ENCODE results near the gene OPCML.
A peak's percentile ranks its signal among the peaks of the same experiment; 100 is the strongest.

The OPCML gene

GRCh38 chr11:132898676-132899075, 633.6 kb downstream of the OPCML start:
- DNase-seq (ENCODE audit: low read depth, low spot score), result no peak

DNA sequence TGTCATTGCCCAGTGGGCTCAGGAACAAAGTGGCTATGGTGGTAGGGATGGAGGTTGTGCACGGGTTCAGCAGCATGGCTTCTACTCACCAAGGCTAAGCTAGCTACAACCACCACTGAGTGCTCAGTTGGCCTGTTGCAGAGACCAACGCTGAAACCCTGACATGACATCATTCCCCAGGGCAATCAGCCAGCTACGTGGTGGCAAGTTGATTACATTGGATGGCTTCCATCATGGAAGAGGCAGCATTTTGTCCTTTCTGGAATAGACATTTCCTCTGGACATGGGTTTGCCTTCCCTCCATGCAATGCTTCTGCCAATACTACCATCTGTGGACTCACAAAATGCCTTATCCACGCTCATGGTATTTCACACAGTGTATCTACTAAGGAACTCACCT, 634.3 kb downstream of the OPCML start:
- DNase-seq (ENCODE audit: low read depth, low spot score), result no peak

DNA sequence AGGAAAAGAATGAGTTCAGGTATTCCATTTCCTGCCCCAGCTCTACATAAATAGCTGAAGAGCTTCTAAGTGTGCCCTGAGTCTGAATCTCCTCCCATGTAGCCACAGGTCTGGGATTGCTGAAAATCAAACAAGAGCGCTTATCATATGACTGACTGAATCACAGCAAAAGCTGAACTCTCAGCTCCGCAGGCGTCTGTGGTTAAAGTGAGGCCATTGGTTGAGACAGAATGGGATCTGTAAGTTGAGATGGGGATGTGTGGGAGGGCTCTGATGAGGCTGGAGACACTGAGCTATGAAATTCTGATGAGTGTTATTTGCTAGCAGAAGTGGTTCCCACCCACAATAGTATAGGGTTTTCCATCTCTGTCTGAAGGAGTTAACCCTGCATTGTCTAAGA, 637.0 kb downstream of the OPCML start:
- no peak for DNase-seq (ENCODE audit: low read depth, low spot score)

- DNase-seq (ENCODE audit: low read depth, low spot score), result no peak
Measured at GRCh38 chr11:132894606-132895005, 637.7 kb downstream of the OPCML start.

- no peak for DNase-seq (ENCODE audit: low read depth, low spot score)
Measured at GRCh38 chr11:132892876-132893275, 639.4 kb downstream of the OPCML start.

GRCh38 chr11:132888226-132888625, 644.1 kb downstream of the OPCML start:
- no peak for DNase-seq (ENCODE audit: low read depth, low spot score)

DNA sequence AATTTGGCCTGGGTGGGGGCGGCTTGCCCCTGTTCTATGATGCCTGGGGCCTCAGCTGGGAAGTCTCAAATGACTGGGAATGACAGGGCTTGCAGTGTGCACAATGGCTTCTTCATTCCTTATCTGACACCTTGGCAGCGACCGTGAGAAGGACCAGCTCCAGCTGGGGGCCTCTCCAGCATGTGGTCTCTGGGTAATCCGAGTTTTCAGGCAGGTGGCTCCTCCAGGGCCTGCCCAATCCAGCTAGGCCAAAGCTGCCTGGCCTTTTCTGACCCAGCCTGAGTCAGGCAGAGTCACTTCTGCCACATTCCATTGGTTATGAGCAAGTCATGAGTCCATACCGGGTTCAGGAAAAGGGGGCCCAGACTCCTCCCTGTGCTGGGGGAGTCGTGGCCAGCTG, 646.0 kb downstream of the OPCML start:
- no peak for DNase-seq (ENCODE audit: low read depth, low spot score)

DNA sequence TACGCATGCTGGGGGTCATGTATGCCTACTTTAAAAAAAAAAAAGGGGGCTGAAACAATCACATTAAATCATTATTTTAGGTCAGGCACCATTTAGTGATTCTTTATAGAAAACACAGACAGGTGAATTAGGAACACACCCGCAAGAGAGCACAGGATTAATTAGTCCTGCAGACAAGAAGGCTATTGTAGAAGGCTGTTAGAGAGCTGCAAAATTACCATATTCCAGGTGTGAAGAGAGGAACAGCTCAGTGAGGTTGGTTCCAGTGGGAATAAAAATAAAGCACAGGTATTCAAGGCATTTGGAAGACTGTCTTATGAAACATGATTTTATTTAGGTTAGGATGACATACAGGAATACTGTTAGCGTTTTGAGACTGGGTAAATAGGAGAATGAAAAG, 649.1 kb downstream of the OPCML start:
- no peak for DNase-seq (ENCODE audit: low read depth, low spot score)

DNA sequence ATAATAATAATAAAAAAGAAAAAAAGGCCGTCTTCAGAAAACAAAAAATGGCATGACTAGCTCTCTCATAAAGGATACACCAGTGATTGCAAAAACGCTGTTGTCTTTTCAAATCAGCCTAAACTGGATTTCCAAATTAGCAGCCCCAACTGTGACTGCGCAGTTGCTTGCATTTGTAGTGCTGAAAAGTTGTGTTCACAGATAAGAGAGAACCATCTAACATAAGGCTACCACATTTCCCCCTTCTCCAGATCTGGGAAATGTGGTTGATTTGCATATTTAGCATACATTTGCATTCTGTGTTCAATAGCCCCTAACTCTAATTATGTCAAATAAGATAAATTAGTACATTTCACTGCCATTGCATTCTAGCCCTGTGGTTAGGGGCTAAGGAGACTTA, 650.7 kb downstream of the OPCML start:
- no peak for DNase-seq (ENCODE audit: low read depth, low spot score)

DNA sequence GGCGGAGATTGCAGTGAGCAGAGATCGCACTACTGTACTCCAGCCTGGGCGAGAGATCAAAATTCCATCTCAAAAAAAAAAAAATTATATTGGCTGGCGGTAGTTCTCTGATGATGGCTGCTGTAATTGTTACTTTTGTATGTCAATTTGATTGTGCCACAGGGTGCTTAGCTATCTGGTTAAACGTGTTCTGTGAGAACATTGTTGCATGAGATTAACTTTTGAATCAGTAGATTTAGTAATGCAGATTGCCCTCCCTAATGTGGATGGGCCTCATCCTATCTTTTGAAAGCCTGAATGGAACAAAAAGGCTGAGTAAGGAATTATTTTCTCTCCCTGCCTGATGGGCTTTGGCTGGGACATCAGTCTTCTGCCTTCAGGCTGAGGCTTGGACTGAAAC, 654.2 kb downstream of the OPCML start:
- DNase-seq (ENCODE audit: low read depth, low spot score), result no peak

DNA sequence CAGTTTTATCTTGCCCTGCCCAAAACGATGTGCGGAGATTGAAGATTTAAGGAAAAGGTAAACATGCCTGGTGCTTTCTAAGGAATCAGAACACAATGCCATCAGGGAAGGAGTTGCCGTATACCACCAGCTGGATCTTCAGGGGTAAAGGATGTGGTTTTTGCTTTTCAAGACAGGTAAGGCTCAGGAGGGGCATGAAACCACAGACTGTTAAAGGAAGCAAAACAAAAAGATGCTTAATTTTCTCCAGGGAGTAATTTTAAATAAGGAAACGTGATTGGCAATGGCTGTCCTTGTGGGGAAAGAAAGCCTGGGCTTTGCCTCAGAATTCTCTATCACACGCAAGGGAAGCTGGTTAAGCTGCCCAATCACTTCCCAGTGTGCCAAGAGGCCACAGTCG, 655.6 kb downstream of the OPCML start:
- no peak for DNase-seq (ENCODE audit: low read depth, low spot score)

GRCh38 chr11:132876239-132876638, 656.1 kb downstream of the OPCML start:
- DNase-seq (ENCODE audit: low read depth, low spot score), result no peak

GRCh38 chr11:132874638-132875037, 657.7 kb downstream of the OPCML start:
- peak; percentile 8 for DNase-seq (ENCODE audit: low read depth, low spot score)

DNA sequence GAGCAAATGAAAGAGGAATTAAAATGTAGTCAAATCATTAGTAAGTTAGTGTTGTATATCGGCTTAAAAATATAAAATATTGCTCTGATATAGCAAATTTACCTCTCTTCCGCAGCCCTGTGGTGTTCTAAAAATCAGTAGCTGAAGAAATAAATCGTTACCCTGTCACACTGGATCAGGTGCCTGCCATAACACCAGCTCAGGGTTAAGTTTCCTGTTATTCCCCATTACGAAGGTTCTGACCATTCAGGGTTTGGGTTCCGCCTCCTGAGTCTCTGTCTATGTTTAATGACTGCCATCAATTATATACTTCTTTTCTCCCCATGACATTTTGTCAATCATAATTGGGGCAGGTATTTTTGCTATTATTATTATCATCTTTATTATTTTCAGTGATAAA, 658.5 kb downstream of the OPCML start:
- no peak for DNase-seq (ENCODE audit: low read depth, low spot score)

DNA sequence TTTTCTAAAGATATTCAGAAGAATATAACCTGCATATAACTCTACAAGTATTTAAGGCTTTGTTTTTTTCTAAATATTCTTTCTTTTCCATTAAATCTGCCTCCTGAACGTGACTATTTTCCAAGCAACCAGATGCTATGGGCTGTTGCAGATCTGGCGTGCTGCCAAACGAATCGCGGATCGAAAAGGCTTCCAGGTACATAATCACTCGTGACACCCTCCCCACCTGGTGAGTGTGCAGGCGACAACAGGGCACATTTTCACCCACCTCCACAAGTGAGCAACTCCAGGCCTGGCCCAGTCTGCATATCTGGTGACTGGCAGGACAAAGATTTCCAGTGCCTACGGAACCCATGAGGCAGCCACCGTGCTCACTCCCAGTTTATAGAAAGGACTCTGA, 660.1 kb downstream of the OPCML start:
- no peak for DNase-seq (ENCODE audit: low read depth, low spot score)

GRCh38 chr11:132866783-132867545, 665.3 kb downstream of the OPCML start:
- DNase-seq (ENCODE audit: low read depth, low spot score), result no peak

GRCh38 chr11:132865623-132866022, 666.7 kb downstream of the OPCML start:
- no peak for DNase-seq (ENCODE audit: low read depth, low spot score)

- no peak for DNase-seq (ENCODE audit: low read depth, low spot score)
Measured at GRCh38 chr11:132864811-132865576, 667.3 kb downstream of the OPCML start.

- DNase-seq (ENCODE audit: low read depth, low spot score), result no peak
Measured at GRCh38 chr11:132862933-132863332, 669.4 kb downstream of the OPCML start.

DNA sequence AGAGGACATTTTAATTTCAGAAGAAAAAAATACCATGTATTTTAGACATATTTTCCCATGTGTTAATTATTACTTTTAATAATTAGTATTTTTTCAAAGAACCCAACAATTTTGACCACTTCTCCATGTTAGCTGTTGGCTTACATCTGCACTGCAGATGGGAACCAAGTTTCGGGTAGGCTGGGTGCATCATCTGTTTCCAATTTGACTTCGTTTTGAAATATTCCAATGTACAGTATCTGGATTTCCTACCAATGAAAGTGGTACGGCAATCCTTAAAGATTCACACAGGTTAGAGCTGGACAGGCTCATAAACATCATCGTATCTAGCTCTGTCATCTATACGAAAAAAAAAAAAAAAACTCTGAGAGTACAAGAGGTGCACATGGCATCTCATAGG, 670.2 kb downstream of the OPCML start:
- no peak for DNase-seq (ENCODE audit: low read depth, low spot score)

- DNase-seq (ENCODE audit: low read depth, low spot score), result no peak
Measured at GRCh38 chr11:132859306-132859705, 673.0 kb downstream of the OPCML start.

GRCh38 chr11:132858223-132858622, 674.1 kb downstream of the OPCML start:
- no peak for DNase-seq (ENCODE audit: low read depth, low spot score)

- no peak for DNase-seq (ENCODE audit: low read depth, low spot score)
Measured at GRCh38 chr11:132856032-132856431, 676.3 kb downstream of the OPCML start.

All from brain pericyte (primary cell).